HEK293 (cell line): Measurements from ENCODE around the gene SUSD4.

Experiments
- CTCF ChIA-PET: fragments of 350-600 bp; formaldehyde crosslinking; extraction: SDS; loops from one replicate; lab custom pipeline; 2021; ENCODE audit warnings: antibody characterized with exemption; lab: Yijun Ruan, JAX
- POLR2A ChIA-PET: fragments of 300-600 bp; formaldehyde crosslinking; extraction: SDS; loops from one replicate; lab custom pipeline; 2020; ENCODE audit warnings: antibody characterized with exemption, inconsistent platforms; lab: Yijun Ruan, JAX
- H3K27ac ChIP-seq: fragments of 200-500 bp; sonication (Bioruptor generic); 2 replicates; pipeline ENCODE4 v1.5.1; 2014; ENCODE audit warnings: low read depth, low read length, control low read depth, inconsistent platforms; ENCODE audit errors: extremely low read depth
- H3K36me3 ChIP-seq, 2 experiments: fragments of 200-500 bp in 1 of 2; sonication (Bioruptor generic) in 1 of 2; 1 replicate in 1 of 2; 2 replicates in 1 of 2; pipeline ENCODE4 v1.5.1; 2014 to 2017; ENCODE audit warnings: inconsistent platforms in 2 of 2, low read length in 2 of 2; ENCODE audit not compliant: control insufficient read depth in 2 of 2, insufficient read depth in 1 of 2
- H3K4me1 ChIP-seq: fragments of 200-500 bp; sonication (Bioruptor generic); 2 replicates; pipeline ENCODE4 v1.5.1; 2014; ENCODE audit warnings: mild to moderate bottlenecking, low read length, inconsistent platforms; ENCODE audit not compliant: control insufficient read depth, insufficient read depth
- H3K4me3 ChIP-seq: 2 replicates; pipeline ENCODE4 v1.5.1; 2011; ENCODE audit warnings: low read depth, mild to moderate bottlenecking, control low read depth, low read length, moderate library complexity
- H3K9me3 ChIP-seq: fragments of 200-500 bp; sonication (Bioruptor generic); 2 replicates; pipeline ENCODE4 v1.5.1; 2014; ENCODE audit warnings: low read depth, low read length, inconsistent platforms; ENCODE audit not compliant: control insufficient read depth, insufficient read depth
- BCL6B ChIP-seq: fragments of 450-650 bp; formaldehyde crosslinking; IDR thresholded peaks from 2 replicates; pipeline ENCODE4 v1.5.1; 2017; ENCODE audit warnings: missing biosample characterization, missing genetic modification characterization
- FEZF1 ChIP-seq: fragments of 450-650 bp; formaldehyde crosslinking; IDR thresholded peaks from 2 replicates; pipeline ENCODE4 v1.5.1; 2016; ENCODE audit warnings: missing biosample characterization, missing genetic modification characterization
- GLI4 ChIP-seq: fragments of 450-650 bp; formaldehyde crosslinking; IDR thresholded peaks from 2 replicates; pipeline ENCODE4 v1.5.1; 2016; ENCODE audit warnings: missing biosample characterization, missing genetic modification characterization
- HIC1 ChIP-seq: fragments of 450-650 bp; formaldehyde crosslinking; IDR thresholded peaks from 2 replicates; pipeline ENCODE4 v1.5.1; 2016; ENCODE audit warnings: missing biosample characterization, missing genetic modification characterization
- MYNN ChIP-seq: fragments of 450-650 bp; formaldehyde crosslinking; IDR thresholded peaks from 2 replicates; pipeline ENCODE4 v1.5.1; 2016; ENCODE audit warnings: missing biosample characterization, missing genetic modification characterization, borderline replicate concordance
- PBX3 ChIP-seq: sonication (generic); formaldehyde crosslinking; IDR thresholded peaks from 2 replicates; pipeline ENCODE4 v1.8.1; 2022; ENCODE audit warnings: mild to moderate bottlenecking, moderate library complexity, missing genetic modification reagents
- PRDM1 ChIP-seq: fragments of 450-650 bp; formaldehyde crosslinking; IDR thresholded peaks from 2 replicates; pipeline ENCODE4; 2016; ENCODE audit warnings: missing biosample characterization, missing genetic modification characterization
- YY2 ChIP-seq: fragments of 450-650 bp; formaldehyde crosslinking; IDR thresholded peaks from 2 replicates; pipeline ENCODE4 v1.5.1; 2016; ENCODE audit warnings: missing biosample characterization, missing genetic modification characterization
- ZEB2 ChIP-seq: fragments of 450-650 bp; formaldehyde crosslinking; IDR thresholded peaks from 2 replicates; pipeline ENCODE4 v1.5.1; 2016; ENCODE audit warnings: missing biosample characterization, missing genetic modification characterization
- ZNF132 ChIP-seq: fragments of 450-650 bp; formaldehyde crosslinking; IDR thresholded peaks from 2 replicates; pipeline ENCODE4 v1.5.1; 2017; ENCODE audit warnings: missing biosample characterization, missing genetic modification characterization, borderline replicate concordance
- ZNF211 ChIP-seq: fragments of 450-650 bp; formaldehyde crosslinking; IDR thresholded peaks from 2 replicates; pipeline ENCODE4 v1.5.1; 2016; ENCODE audit warnings: low read depth, missing biosample characterization, missing genetic modification characterization
- ZNF248 ChIP-seq: fragments of 450-650 bp; formaldehyde crosslinking; IDR thresholded peaks from 2 replicates; pipeline ENCODE4 v1.5.1; 2017; ENCODE audit warnings: missing biosample characterization, missing genetic modification characterization
- ZNF366 ChIP-seq: fragments of 450-650 bp; formaldehyde crosslinking; conservative IDR thresholded peaks from 2 replicates; pipeline ENCODE4 v1.5.1; 2016; ENCODE audit warnings: missing biosample characterization, missing genetic modification characterization
- ZNF488 ChIP-seq: fragments of 450-650 bp; formaldehyde crosslinking; IDR thresholded peaks from 2 replicates; pipeline ENCODE4 v1.5.1; 2016; ENCODE audit warnings: missing biosample characterization, missing genetic modification characterization
- ZNF549 ChIP-seq: fragments of 450-650 bp; IDR thresholded peaks from 2 replicates; pipeline ENCODE4 v1.5.1; 2018; ENCODE audit warnings: missing biosample characterization, missing genetic modification characterization, mild to moderate bottlenecking, inconsistent platforms, moderate library complexity
- ZNF585B ChIP-seq: fragments of 450-650 bp; formaldehyde crosslinking; IDR thresholded peaks from 2 replicates; pipeline ENCODE4 v1.5.1; 2016; ENCODE audit warnings: missing biosample characterization, missing genetic modification characterization
- ZNF621 ChIP-seq: fragments of 450-650 bp; formaldehyde crosslinking; IDR thresholded peaks from 2 replicates; pipeline ENCODE4 v1.5.1; 2017; ENCODE audit warnings: missing biosample characterization, missing genetic modification characterization
- ZNF639 ChIP-seq: fragments of 450-650 bp; formaldehyde crosslinking; IDR thresholded peaks from 2 replicates; pipeline ENCODE4 v1.5.1; 2016; ENCODE audit warnings: missing biosample characterization, missing genetic modification characterization
- ZNF654 ChIP-seq: fragments of 450-650 bp; formaldehyde crosslinking; IDR thresholded peaks from 2 replicates; pipeline ENCODE4 v1.5.1; 2016; ENCODE audit warnings: low read depth, missing biosample characterization, missing genetic modification characterization
- ZNF707 ChIP-seq: fragments of 450-650 bp; formaldehyde crosslinking; IDR thresholded peaks from 2 replicates; pipeline ENCODE4 v1.5.1; 2016; ENCODE audit warnings: missing biosample characterization, missing genetic modification characterization
- ZNF776 ChIP-seq: fragments of 450-650 bp; formaldehyde crosslinking; IDR thresholded peaks from 2 replicates; pipeline ENCODE4 v1.5.0; 2017; ENCODE audit warnings: missing biosample characterization, missing genetic modification characterization, borderline replicate concordance
- ZNF830 ChIP-seq: fragments of 450-650 bp; IDR thresholded peaks from 2 replicates; pipeline ENCODE4 v1.5.0; 2018; ENCODE audit warnings: missing biosample characterization, missing genetic modification characterization, low read depth, mild to moderate bottlenecking, moderate library complexity
- ZSCAN5A ChIP-seq: fragments of 450-650 bp; formaldehyde crosslinking; IDR thresholded peaks from 2 replicates; pipeline ENCODE4 v1.5.1; 2016; ENCODE audit warnings: missing biosample characterization, missing genetic modification characterization

Gene SUSD4

GRCh38 chr1:223199094-223199647 is 164.8 kb downstream of the SUSD4 start:
- TF ChIP-seq ZNF830 (tag by site-specific recombination) (no peak), ZNF248 (tag by site-specific recombination) (0 out of 2 replicates have a peak, but pooled peaks have one; percentile 30), ZNF776 (peak; percentile 52; the same call in 1 of the 2 replicates), ZNF585B (0 out of 2 replicates have a peak, but pooled peaks have one; percentile 5), FEZF1 (tag by site-specific recombination) (peak; percentile 92), HIC1 (tag by site-specific recombination) (no peak), ZEB2 (tag by site-specific recombination) (no peak), ZNF366 (peak; percentile 65)
- ChIA-PET CTCF (no interaction called here), POLR2A (no interaction called here)
- H3K9me3 ChIP-seq = no peaks in the 10 kb centered on the region
- H3K27ac ChIP-seq = no peak overlapping the region
- no peak overlapping the region for H3K4me3 ChIP-seq
- no peaks in the 10 kb centered on the region for H3K36me3 ChIP-seq
- H3K4me1 ChIP-seq = no peaks in the 10 kb centered on the region

GRCh38 chr1:223198628-223198965 is 165.4 kb downstream of the SUSD4 start:
- no peak overlapping the region for H3K4me3 ChIP-seq
- CTCF ChIA-PET = interaction anchor here (0.6 to 0.9 kb wide), 2 partner anchors 9 to 456 kb away, joined by 3 to 4 read pairs; no protein-coding TSS in a partner anchor
- no peaks in the 10 kb centered on the region for H3K4me1 ChIP-seq
- H3K27ac ChIP-seq = no peak overlapping the region
- TF ChIP-seq YY2 (0 out of 2 replicates have a peak, but pooled peaks have one; percentile 40), ZNF621 (tag by site-specific recombination) (no peak), MYNN (tag by site-specific recombination) (no peak), ZNF132 (no peak), ZNF248 (tag by site-specific recombination) (no peak), ZNF488 (no peak), ZNF707 (tag by site-specific recombination) (no peak), ZNF639 (tag by site-specific recombination) (no peak), ZNF654 (no peak), BCL6B (tag by site-specific recombination) (no peak), PBX3 (CRISPR knock-in tag) (no peak), PRDM1 (peak; percentile 35; the same call in 1 of the 2 replicates), ZNF211 (tag by site-specific recombination) (no peak), GLI4 (tag by site-specific recombination) (no peak), ZNF549 (no peak), ZSCAN5A (no peak)
- TF ChIP-seq, all 188 proteins: peak for 2
- Histone ChIP-seq H3K36me3 (no peaks in the 10 kb centered on the region), H3K9me3 (no peaks in the 10 kb centered on the region)
- POLR2A ChIA-PET = no interaction called here
